Muscle of leg (tissue), 11 donors: ENCODE data around the gene MMP13. TPM values are rescaled to one million over a fixed set of nuclear protein-coding genes. Genes with fewer than 3 reads are reported as not detected.
"Not testable (repeated sequence)": the region's sequence is repeated elsewhere in the genome, so short reads cannot be mapped to it uniquely, and the experiment has no call there.

Experiments
- DNase-seq: peaks from one replicate; pipeline ENCODE4 v3.0.0; 2013
- H3K27ac ChIP-seq: one replicate; pipeline ENCODE4 v1.5.1; 2013; ENCODE audit warnings: mild to moderate bottlenecking, low read length, control low read depth
- H3K27me3 ChIP-seq: one replicate; pipeline ENCODE4 v1.6.1; 2013; ENCODE audit warnings: low read length; ENCODE audit not compliant: control insufficient read depth, insufficient read depth
- H3K36me3 ChIP-seq: one replicate; pipeline ENCODE4 v1.6.1; 2013; ENCODE audit warnings: low read length; ENCODE audit not compliant: control insufficient read depth, insufficient read depth
- H3K4me1 ChIP-seq: one replicate; pipeline ENCODE4 v1.6.1; 2013; ENCODE audit warnings: low read length; ENCODE audit not compliant: control insufficient read depth, insufficient read depth
- H3K4me3 ChIP-seq: one replicate; pipeline ENCODE4 v1.5.1; 2013; ENCODE audit warnings: low read length, control low read depth
- H3K9me3 ChIP-seq: replicated peaks from 2 replicates; pipeline ENCODE4 v1.6.1; 2013; ENCODE audit warnings: low read depth, low read length; ENCODE audit not compliant: control insufficient read depth
- WGBS: methylation state at CpG from one replicate; pipeline ENCODE4 v1.1.5; 2013; ENCODE audit warnings: missing lambda C conversion rate; ENCODE audit not compliant: insufficient coverage; 5-methylcytosine and 5-hydroxymethylcytosine counted together
- polyA plus RNA-seq, 8 donors: library from polyadenylated mRNA; unstranded; fragments of 120-200 nt; gene quantifications; one replicate each; pipeline versions ENCODE4 v1.2.1 to v1.2.3, GENCODE V29; 2013; ENCODE audit warnings: inconsistent platforms in 1 of 8, low replicate concordance in 1 of 8; ENCODE audit not compliant: insufficient read length in 8 of 8, insufficient read depth in 1 of 8
- total RNA-seq: library from RNA; stranded (reverse); fragments of 120-200 nt; gene quantifications from one replicate; pipeline ENCODE4 v1.2.4, GENCODE V29; 2013

MMP13 gene
- total and polyA plus RNA-seq, 9 donors = 0.04 to 0.12 (median 0.07) TPM; not detected in 5

- Histone ChIP-seq H3K36me3 (no peaks in the 10 kb centered on the region), H3K4me3 (no peak overlapping the region), H3K27ac (no peak overlapping the region), H3K9me3 (no peaks in the 10 kb centered on the region), H3K4me1 (no peaks in the 10 kb centered on the region), H3K27me3 (no peaks in the 10 kb centered on the region)
- DNase-seq = no peak
- no CpG with 5 or more reads among the region's 5 CpGs for WGBS
Measured at GRCh38 chr11:102974552-102975280, 19.2 kb upstream of the MMP13 start.

GRCh38 chr11:102973698-102974097 lies 18.2 kb upstream of the MMP13 start:
- H3K27ac ChIP-seq, H3K27me3 ChIP-seq, DNase-seq, H3K4me3 ChIP-seq, H3K9me3 ChIP-seq, H3K36me3 ChIP-seq, H3K4me1 ChIP-seq: not testable (repeated sequence)
- WGBS = no CpG with 5 or more reads among the region's 2 CpGs

GRCh38 chr11:102972853-102973252 lies 17.3 kb upstream of the MMP13 start:
- WGBS = no CpG with 5 or more reads among the region's 1 CpG

GRCh38 chr11:102971766-102972165 lies 16.2 kb upstream of the MMP13 start:
- no peaks in the 10 kb centered on the region for H3K36me3 ChIP-seq
- no peak for DNase-seq
- no peak overlapping the region for H3K4me3 ChIP-seq
- no peak overlapping the region for H3K27ac ChIP-seq
- H3K9me3 ChIP-seq = no peaks in the 10 kb centered on the region
- no peaks in the 10 kb centered on the region for H3K27me3 ChIP-seq
- H3K4me1 ChIP-seq = no peaks in the 10 kb centered on the region

More at GRCh38 chr11:102972853-102973252, 17.3 kb upstream of the MMP13 start:
- DNase-seq = no peak
- no peaks in the 10 kb centered on the region for H3K27me3 ChIP-seq
- no peaks in the 10 kb centered on the region for H3K36me3 ChIP-seq
- H3K4me1 ChIP-seq = no peaks in the 10 kb centered on the region
- no peaks in the 10 kb centered on the region for H3K9me3 ChIP-seq
- no peak overlapping the region for H3K4me3 ChIP-seq
- H3K27ac ChIP-seq = no peak overlapping the region

- no peak overlapping the region for H3K27ac ChIP-seq
- no peaks in the 10 kb centered on the region for H3K36me3 ChIP-seq
- no CpG with 5 or more reads among the region's 1 CpG for WGBS
Measured at GRCh38 chr11:102967497-102967896, 12.0 kb upstream of the MMP13 start.

GRCh38 chr11:102966011-102966410 lies 10.5 kb upstream of the MMP13 start:
- Histone ChIP-seq H3K36me3 (no peaks in the 10 kb centered on the region), H3K27me3 (no peaks in the 10 kb centered on the region), H3K4me3 (no peak overlapping the region), H3K27ac (no peak overlapping the region), H3K4me1 (no peaks in the 10 kb centered on the region), H3K9me3 (no peaks in the 10 kb centered on the region)
- DNase-seq = no peak

More at GRCh38 chr11:102967497-102967896, 12.0 kb upstream of the MMP13 start:
- no peaks in the 10 kb centered on the region for H3K27me3 ChIP-seq
- H3K4me1 ChIP-seq = no peaks in the 10 kb centered on the region
- DNase-seq = no peak
- no peaks in the 10 kb centered on the region for H3K9me3 ChIP-seq
- H3K4me3 ChIP-seq = no peak overlapping the region

GRCh38 chr11:102964867-102965266 lies 9.3 kb upstream of the MMP13 start:
- Histone ChIP-seq H3K4me3 (no peak overlapping the region), H3K27ac (no peak overlapping the region), H3K27me3 (no peaks in the 10 kb centered on the region), H3K4me1 (no peaks in the 10 kb centered on the region), H3K9me3 (no peaks in the 10 kb centered on the region), H3K36me3 (no peaks in the 10 kb centered on the region)
- no peak for DNase-seq
- WGBS = 23% methylated on average over 7 of the region's 14 CpGs

GRCh38 chr11:102957953-102958352 lies 2.4 kb upstream of the MMP13 start:
- DNase-seq = no peak

GRCh38 chr11:102950622-102951081 lies 4.9 kb downstream of the MMP13 start:
- WGBS = no CpG with 5 or more reads among the region's 2 CpGs
- no peak overlapping the region for H3K27ac ChIP-seq
- peak; percentile 20 for DNase-seq
- no peak overlapping the region for H3K4me3 ChIP-seq
- no peaks in the 10 kb centered on the region for H3K27me3 ChIP-seq
- no peaks in the 10 kb centered on the region for H3K4me1 ChIP-seq
- H3K9me3 ChIP-seq = no peaks in the 10 kb centered on the region
- no peaks in the 10 kb centered on the region for H3K36me3 ChIP-seq

More at GRCh38 chr11:102957953-102958352, 2.4 kb upstream of the MMP13 start:
- WGBS = no CpG with 5 or more reads among the region's 2 CpGs
- H3K27ac ChIP-seq = no peak overlapping the region
- H3K4me1 ChIP-seq = no peaks in the 10 kb centered on the region
- H3K4me3 ChIP-seq = no peak overlapping the region
- H3K36me3 ChIP-seq = no peaks in the 10 kb centered on the region
- no peaks in the 10 kb centered on the region for H3K9me3 ChIP-seq
- H3K27me3 ChIP-seq = no peaks in the 10 kb centered on the region

- H3K9me3 ChIP-seq = no peaks in the 10 kb centered on the region
- 71% methylated on average over 3 of the region's 3 CpGs for WGBS
- H3K27ac ChIP-seq = no peak overlapping the region
- no peaks in the 10 kb centered on the region for H3K36me3 ChIP-seq
- no peak overlapping the region for H3K4me3 ChIP-seq
- no peaks in the 10 kb centered on the region for H3K27me3 ChIP-seq
- H3K4me1 ChIP-seq = no peaks in the 10 kb centered on the region
- no peak for DNase-seq
Measured at GRCh38 chr11:102946237-102946636, 9.3 kb downstream of the MMP13 start.
